NCI-H69 (cell line): ENCODE results near the gene MAST1.
"Not testable (repeated sequence)": the region's sequence is repeated elsewhere in the genome, so short reads cannot be mapped to it uniquely, and the experiment has no call there.

Experiments used
- DNase-seq: peaks from one replicate; lab custom pipeline; 2025; lab: John Stamatoyannopoulos, UW

The MAST1 gene

DNA sequence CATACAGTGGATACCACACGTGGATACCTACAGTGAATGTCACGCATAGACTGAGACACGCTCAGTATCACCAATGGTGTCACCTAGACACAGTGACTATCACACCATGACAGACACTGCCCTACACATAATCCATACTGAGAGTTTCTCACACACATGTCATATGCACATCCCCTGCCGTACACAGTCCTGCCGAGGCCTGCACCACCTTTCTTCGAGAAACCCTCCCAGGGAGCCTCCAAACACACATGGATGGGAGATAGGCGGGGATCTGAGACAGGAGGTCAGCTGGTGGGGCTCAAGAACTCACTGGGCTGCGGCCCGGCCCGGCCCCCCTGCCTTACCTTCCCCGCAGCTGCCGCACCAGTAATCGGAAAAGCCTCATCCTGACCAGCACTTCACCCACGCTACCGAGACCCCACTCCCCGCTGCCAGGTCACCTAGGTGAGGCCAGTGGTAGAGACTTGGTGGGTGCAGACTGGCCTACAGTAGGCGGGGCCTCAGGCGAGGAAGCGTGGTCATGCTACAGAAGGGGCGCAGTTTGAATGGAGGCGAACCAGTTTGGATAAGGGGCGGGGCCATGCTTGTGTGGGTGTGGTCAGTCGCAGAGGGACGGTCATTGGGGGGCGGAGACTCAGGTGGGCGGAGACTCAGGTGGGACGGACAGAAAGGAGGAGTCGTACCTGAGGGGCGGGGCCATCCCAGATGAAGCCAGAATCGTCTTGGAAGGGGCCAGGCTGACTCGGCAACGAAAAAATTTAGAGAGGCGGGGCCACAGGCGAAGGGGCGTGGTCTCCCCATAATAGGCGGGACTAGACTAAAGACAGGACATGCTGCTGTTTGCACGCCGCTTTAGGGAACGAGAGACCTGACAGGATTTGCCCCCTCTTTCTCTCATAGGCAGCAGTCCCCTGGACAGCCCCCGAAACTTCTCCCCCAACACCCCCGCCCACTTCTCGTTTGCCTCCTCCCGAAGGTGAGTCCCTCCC lies 2.1 kb downstream of the MAST1 start:
- DNase-seq: peak; percentile 95

DNA sequence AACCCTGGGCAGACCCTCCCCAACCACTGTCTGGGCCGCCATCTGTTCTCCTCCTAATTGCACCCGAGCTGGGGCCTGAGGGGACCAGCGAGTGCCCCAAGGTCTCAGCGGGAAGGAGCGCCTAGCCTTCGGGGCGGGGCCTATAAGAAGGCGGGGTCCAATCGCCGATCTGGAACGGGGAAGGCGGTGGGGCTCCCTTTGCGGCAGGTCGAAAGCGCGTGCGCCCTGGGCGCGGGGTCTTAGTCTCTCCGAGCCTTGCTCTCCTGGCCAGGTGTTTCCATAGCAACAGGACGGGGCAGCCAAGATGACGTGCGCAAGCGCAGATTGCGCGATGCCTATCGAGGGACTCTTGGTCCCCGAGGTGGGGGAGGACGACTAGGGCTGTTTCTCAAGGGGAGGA lies 2.8 kb downstream of the MAST1 start:
- peak; percentile 99 for DNase-seq

DNA sequence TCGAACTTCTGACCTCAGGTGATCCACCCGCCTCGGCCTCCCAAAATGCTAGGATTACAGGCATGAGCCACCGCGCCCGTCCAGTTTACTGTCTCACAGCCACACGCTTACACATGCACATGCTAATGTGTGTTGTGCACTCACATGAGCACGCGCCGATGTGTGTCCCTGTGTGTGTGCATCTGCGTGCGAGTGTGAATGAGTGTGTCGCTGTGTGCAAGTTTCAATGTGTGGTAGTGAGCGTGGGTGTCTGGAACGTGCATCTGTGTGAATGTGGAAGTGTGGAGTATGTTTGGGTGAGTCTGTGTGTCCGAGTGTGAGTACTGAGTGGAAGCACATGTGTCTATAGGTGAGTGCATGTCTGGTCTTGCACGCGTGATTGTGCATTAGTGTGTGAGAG lies 4.2 kb downstream of the MAST1 start:
- DNase-seq: no peak

DNA sequence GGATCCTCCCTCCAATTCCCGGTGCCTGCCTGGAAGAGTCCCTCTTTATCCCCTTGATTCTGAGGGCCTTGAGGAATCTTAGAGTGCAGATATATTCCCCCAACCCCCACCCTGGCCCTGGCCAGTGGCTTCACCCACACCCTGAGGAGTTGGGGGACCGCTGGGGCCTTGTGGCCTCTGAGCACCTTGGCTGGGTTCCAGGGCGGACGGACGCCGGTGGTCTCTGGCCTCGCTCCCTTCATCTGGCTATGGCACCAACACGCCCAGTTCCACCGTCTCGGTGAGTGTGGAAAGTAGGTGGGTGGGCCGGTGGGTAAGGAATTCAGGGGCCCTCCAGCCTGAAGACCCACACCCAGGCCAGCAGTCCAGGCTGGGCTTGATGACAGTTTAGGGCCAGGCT lies 5.0 kb downstream of the MAST1 start:
- DNase-seq: no peak

DNA sequence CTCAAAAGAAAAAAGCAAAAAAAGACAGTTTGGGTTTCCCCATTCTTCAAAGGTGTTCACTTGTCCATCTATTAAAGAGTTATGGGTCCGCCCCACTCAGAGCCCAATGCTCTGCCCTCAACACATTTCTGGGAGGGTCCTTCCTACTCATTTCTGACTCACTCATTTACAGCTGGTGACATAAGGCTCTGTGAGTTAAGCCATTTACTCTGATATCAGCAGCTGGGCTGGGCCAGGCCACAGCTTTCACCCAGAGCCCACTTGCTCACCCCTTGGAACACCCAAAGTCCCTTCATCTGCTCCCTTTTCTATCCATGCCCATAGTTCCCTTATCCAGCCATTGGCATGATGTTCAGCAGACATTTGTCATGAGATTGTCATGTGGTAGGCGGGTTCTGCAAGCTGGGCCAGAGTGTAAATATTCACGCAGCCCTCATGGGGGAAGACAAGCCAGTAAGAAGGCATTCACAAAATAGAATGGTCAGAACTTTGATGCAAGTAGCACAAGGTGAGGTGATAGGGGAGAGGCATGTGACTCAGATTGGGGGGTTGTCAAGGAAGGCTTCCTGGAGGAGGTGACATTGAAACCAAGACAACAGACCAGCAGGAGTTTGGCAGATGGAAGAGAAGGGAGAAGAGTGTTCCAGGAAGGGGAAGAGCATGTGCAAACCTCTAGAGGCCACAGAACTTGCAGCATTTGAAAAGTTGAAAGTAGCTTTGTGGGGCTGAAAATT lies 5.9 kb downstream of the MAST1 start:
- DNase-seq: no peak

DNA sequence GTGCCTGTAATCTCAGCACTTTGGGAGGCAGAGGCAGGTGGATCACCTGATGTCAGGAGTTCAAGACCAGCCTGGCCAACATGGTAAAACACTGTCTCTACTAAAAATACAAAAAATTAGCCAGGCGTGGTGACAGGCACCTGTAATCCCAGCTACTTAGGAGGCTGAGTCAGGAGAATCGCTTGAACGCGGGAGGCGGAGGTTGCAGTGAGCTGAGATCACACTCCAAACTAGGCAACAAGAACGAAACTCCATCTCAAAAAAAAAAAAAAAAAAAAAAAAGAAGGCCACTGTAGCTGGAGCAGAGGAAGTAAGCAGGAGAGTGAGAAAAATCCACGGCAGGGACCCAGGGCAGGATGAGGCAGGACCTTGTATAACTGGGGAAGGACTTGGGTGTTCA lies 8.3 kb downstream of the MAST1 start:
- DNase-seq: not testable (repeated sequence)

DNA sequence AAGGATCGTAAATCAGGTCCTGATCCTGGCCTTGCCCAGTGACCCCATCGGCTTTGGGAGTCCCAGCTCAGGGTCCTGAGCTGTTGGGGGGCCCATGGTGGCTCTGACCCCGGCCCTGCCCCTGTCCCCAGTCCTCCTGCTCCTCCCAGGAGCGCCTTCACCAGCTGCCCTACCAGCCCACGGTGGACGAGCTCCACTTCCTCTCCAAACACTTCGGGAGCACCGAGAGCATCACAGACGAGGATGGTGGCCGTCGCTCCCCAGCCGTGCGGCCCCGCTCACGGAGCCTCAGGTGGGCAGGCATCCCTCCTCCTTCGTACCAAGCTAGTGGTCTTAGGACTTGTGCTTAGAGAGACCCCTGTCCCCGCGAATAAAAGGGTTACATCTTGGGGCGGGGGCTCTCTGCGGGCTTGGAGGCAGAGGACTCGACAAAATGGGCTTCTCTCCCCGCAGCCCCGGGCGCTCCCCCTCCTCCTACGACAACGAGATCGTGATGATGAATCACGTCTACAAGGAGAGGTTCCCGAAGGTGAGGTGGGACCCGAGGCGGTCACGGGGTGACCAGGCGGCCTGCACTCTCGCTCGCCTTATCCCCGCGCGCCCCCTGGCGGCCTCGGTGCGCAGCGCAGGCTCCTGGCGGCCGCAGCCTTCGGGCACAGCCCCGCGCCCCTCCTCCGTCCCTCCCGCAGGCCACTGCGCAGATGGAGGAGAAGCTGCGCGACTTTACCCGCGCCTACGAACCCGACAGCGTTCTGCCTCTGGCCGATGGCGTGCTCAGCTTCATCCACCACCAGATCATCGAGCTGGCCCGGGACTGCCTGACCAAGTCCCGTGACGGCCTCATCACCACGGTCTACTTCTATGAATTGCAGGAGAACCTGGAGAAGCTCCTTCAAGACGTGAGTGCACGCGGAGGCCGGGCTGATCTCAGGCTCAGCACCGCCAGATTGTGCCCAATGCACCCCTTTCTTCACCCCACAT lies 9.1 kb downstream of the MAST1 start:
- DNase-seq: peak; percentile 87

DNA sequence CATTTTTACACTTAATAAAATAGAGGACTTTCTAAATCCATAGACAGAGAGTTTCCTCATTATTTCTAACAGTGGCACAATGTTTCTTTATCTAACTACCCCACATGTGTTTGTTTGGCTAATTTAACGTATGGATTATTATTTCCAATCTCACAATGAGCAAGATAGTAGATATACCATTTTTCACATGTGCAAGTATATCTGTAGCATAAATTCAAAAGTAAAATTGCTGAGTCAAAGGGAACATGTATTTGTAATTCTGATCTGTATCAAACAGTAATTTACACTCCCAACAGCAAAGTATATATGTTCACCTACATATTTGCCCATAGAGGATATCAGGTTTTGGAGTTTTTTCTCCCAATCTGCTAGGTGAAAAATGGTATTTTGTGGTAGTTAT lies 18.3 kb downstream of the MAST1 start:
- no peak for DNase-seq

DNA sequence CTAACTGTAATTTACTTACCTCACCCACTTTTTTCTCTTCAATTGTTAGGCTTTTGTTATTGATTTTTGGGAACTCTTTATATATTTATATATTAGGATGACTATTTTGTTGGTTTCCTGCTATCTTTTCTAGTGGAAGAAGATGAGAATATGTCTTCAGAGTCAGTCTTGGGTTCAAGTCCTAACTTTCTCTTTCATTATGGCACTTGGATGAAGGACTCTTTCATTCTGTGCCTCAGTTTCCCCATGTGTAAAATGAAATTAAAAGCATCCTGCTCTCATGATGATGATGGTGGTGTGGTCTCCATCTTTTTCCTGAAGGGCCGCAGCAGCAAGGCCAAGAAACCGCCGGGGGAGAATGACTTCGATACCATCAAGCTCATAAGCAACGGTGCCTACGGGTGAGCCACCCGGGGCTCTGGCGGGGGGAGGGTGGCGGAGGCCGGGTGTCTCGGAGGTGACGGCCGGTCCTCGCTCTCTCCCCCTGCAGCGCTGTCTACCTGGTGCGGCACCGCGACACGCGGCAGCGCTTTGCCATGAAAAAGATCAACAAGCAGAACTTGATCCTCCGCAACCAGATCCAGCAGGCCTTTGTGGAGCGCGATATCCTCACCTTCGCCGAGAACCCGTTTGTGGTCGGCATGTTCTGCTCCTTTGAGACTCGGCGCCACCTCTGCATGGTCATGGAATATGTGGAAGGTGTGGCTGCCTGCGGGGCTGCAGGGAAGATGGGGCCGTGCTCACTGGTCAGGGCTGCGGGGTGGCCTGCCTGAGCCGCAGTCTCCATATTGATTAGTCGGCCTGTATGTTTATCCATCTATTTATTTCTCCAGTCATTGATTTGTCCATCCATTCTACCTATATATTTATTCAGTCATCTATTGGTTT lies 20.0 kb downstream of the MAST1 start:
- no peak for DNase-seq

DNA sequence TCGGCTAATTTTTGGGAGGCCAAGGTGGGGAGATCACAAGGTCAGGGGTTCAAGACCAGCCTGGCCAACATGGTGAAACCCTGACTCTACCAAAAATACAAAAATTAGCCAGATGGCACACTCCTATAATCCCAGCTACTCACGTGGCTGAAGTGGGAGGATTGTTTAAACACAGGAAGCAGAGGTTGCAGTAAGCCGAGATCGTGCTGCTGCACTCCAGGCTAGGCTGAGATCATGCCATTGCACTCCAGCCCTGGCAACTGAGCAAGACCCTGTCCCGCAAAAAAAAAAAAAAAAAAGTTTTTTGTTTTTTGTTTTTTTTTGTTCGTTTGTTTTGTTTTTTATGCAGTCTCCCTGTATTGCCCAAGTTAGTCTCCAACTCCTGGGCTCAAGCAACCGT lies 21.2 kb downstream of the MAST1 start:
- DNase-seq: no peak

DNA sequence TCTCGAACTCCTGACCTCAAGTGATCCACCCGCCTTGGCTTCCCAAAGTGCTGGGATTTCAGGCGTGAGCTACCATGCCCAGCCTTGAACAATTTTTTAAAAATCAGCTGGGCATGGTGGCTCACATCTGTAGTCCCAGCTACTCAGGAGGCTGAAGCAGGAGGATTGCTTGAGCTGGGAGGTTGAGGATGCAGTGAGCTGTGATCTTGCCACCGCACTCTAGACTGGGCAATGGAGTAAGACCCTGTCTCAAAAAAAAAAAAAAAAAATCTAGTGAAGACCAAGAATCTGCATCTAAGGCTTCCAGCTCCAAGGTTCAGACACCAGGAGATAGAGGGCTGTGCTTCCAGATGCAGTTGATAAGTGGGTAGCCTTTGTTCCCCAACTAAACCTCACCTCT lies 25.8 kb downstream of the MAST1 start:
- no peak for DNase-seq

DNA sequence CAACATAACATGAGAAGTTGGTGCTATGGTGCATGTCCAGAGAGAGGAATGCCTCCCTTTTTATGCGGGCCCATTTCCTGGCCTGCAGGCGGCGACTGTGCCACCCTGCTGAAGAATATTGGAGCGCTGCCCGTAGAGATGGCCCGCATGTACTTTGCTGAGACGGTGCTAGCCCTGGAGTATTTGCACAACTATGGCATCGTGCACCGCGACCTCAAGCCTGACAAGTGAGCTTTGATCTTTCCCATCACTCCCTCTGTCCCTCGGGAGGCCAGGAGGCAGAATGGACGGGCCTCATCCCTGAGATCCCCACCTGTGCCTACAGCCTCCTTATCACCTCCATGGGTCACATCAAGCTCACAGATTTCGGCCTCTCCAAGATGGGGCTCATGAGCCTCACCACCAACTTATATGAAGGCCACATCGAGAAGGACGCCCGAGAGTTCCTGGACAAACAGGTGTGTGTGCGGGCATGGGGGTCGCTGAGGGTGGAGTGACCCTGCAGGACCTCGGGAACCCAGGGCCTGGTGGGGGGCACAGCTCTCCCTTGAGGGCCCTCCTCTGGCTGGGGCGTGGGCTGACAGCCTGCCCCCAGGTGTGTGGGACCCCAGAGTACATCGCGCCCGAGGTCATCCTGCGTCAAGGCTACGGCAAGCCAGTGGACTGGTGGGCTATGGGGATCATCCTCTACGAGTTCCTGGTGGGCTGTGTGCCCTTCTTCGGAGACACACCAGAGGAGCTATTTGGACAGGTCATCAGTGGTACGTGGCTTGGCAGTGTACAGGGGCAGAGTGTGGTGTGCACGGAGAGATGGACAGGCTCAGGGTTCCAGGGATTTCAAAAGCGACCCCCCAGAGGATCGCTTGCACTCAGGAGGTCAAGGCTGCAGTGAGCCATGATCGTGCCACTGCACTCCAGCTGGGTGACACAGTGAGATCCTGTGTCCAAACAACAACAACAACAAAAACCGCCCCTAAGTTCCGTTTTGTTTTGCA lies 26.7 kb downstream of the MAST1 start:
- DNase-seq: no peak

DNA sequence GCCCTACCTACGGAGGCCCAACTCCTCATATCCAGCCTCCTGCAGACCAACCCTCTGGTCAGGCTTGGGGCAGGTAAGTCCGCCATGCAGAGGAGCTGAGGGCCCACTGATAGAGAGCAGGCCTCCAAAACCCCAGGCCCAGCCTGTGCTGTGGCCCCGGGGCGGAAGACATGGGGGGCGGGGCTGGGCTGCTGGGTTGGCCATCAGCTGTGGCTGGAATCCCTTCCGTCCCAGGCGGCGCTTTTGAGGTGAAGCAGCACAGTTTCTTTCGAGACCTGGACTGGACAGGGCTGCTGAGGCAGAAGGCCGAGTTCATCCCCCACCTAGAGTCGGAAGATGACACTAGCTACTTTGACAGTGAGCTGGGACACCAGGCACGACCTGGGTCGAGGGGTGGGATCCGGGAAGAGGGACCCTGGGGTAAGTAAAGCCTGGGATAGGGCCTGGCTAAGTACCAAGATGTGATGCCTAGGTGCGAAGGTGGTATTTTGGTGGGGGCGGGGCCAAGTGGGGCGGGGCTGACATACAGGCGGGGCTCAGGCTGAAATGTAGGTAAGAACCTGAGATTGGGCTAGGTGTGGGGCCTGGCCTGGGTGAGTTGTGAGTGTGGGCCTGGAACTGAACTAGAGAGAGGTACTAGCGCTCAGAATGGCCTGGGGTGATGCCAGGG lies 27.6 kb downstream of the MAST1 start:
- no peak for DNase-seq

DNA sequence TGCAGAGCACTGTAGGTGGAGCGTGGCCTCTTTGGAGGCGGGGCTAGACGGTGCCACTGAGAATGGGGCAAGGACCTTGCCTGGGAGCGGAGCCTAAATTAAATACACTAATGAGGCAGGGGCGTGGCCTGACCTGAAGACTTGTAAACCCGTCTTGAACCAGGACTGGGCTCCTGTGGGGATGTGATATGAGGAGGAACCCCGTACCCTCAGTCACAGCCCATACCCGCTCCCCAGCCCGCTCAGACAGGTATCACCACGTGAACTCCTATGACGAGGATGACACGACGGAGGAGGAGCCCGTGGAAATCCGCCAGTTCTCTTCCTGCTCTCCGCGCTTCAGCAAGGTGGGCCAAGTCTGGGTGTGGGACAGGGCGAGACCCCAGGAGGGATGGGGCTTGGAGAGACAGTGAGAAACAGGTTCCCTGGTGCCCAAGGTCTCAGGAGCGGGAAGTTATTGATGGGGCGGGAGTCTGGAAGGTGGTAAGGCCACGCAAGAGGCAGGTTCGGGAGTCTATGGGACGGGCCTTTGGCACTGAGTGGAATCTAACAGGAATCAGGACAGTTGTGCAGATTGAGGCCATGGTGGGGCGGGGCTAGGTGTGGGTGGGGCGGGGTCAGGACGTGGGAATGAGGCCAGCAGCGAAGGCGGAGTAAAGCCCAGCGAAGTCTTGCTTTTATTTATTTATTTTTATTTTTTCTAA lies 28.3 kb downstream of the MAST1 start:
- DNase-seq: no peak

DNA sequence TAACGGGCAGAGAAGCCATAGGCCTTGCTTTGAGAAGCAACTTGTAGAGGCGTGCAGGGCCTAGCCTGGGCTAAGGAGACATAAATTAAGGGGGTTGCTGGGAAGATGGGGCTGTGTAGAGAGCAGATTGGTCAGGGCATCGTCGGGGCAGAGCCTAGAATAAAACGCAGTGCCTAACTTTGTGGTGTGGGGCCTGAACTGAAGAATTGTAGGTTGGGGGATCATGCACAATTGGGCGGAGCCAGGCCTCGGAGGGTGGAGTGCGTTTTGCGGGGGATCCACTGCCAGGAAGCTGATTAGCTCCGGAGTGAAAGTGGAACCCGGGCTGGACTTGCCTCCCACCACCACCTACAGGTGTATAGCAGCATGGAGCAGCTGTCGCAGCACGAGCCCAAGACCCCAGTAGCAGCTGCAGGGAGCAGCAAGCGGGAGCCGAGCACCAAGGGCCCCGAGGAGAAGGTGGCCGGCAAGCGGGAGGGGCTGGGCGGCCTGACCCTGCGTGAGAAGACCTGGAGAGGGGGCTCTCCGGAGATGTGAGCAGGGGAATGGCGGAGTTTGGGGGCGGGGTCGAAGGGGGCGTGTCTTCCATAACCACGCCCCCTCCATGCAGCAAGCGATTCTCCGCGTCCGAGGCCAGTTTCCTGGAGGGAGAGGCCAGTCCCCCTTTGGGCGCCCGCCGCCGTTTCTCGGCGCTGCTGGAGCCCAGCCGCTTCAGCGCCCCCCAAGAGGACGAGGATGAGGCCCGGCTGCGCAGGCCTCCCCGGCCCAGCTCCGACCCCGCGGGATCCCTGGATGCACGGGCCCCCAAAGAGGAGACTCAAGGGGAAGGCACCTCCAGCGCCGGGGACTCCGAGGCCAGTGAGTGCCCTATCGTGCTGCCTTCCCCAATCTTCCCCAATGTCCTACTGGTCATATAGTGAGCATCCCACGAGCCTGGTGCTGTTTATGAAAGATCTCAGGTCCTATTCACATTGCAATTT lies 29.1 kb downstream of the MAST1 start:
- DNase-seq: no peak

DNA sequence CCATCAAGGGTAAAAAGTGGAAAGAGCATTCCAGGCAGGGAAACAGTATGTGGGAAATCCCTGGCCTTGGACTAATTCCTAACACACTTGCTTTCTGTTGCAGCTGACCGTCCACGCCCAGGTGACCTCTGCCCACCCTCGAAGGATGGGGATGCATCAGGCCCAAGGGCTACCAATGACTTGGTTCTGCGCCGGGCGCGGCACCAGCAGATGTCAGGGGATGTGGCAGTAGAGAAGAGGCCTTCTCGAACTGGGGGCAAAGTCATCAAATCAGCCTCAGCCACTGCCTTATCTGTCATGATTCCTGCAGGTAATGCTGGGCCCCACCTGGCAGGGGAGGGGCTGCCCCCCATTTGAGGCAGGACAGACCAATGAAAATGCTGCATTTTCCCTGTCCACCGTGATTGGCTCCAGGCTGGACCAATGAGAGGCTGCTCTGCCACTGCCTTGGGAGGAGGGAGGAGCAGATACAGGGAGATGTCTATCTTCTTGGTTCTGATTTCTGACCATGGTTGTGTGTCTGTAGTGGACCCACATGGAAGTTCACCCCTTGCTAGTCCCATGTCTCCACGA lies 30.3 kb downstream of the MAST1 start:
- peak; percentile 40 for DNase-seq

DNA sequence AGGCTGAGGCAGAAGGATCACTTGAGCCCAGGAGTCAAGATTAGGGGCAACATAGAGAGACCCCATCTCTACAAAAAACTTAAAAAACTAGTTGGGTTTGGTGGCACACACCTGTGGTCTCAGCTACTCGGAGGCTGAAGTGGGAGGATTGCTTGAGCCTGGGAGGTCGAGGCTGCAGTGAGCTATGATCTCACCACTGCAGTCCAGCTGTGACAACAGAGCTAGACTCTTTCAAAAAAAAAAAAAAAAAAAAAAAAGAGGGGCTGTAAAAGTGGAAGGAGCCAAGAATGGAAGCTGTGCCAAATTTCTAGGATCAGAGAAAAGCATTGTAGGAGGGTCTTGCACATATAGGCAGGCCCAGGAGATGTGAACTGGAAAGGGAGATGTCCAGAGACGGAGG lies 33.4 kb downstream of the MAST1 start:
- DNase-seq: no peak
